22Rv1 (cell line): ENCODE results near the gene C10orf53.

Experiments used
- CTCF ChIP-seq: fragments of 450-650 bp; IDR thresholded peaks from 2 replicates; pipeline ENCODE4 v1.5.1; 2017; ENCODE audit warnings: mild to moderate bottlenecking
- ZFX ChIP-seq: fragments of 450-650 bp; IDR thresholded peaks from 2 replicates; pipeline ENCODE4 v1.6.1; 2017; ENCODE audit warnings: antibody characterized with exemption, borderline replicate concordance

- no peak for TF ChIP-seq CTCF
- no peak for TF ChIP-seq ZFX
These were observed 8.9 kb downstream of the C10orf53 start for GRCh38 chr10:49688261-49688846.
